ENCODE data around the gene DNAI4. TPM values are rescaled to one million over a fixed set of nuclear protein-coding genes. Genes with fewer than 3 reads are reported as not detected.

The DNAI4 gene
- total and polyA plus RNA-seq, 2 donors (not counting 3 experiments of a cell fraction or from before 2014, with no cell fraction given), result 0.51 to 3.3 TPM

- POLR2A ChIA-PET, result no interaction called here
- H4K20me1 ChIP-seq (replicated peaks; ENCODE audit: control insufficient read depth, extremely low read depth, insufficient read depth, low read length), result peaks cover 8% of the 10 kb centered on the region
- no peaks in the 10 kb centered on the region for H3K9me3 ChIP-seq (replicated peaks; ENCODE audit: control insufficient read depth, insufficient read depth, low read length)
- BruUV-seq (replicated peaks), result no TSS peak
- no peak overlapping the region for H3K4me3 ChIP-seq (replicated peaks in 1 of 3; ENCODE audit: insufficient read depth in 1 of 3, low read depth in 1 of 3, low read length in 3 of 3)
- TF ChIP-seq FOS (IDR thresholded peaks at IDR 0.05; ENCODE audit: borderline replicate concordance, insufficient read depth, low read length) (peak; percentile 31), POLR2A (IDR thresholded peaks at IDR 0.05; ENCODE audit: low read depth, low read length) (no peak)
- FAIRE-seq (no peak), DNase-seq (ENCODE audit: low read depth, low spot score) (no peak)
- peaks cover 60% of the 10 kb centered on the region for H3K79me2 ChIP-seq (ENCODE audit: control insufficient read depth, insufficient read depth, low read length)
- dilution Hi-C loops (cut with MboI; ENCODE audit: extremely low pct_ligation_motif_present, low sequenced_read_pairs), result no loop called here
- intact Hi-C loops (cut with micrococcal nuclease), result loop anchor here (1.0 kb wide), 1 partner anchor 13 kb away; no protein-coding TSS in a partner anchor
- H3K4me1 ChIP-seq (ENCODE audit: control insufficient read depth, extremely low read depth, insufficient read depth, low read length), result peaks cover 22% of the 10 kb centered on the region
- no peak overlapping the region for H3K4me2 ChIP-seq (ENCODE audit: insufficient read depth, low read length)
- H3K36me3 ChIP-seq (ENCODE audit: control insufficient read depth in 2 of 2, extremely low read depth in 1 of 2, insufficient read depth in 2 of 2, low read length in 2 of 2), result peaks cover 6 to 16% of the 10 kb centered on the region in 2 experiments
- no peaks in the 10 kb centered on the region for H3K27me3 ChIP-seq (ENCODE audit: control insufficient read depth in 2 of 2, insufficient read depth in 2 of 2, low read length in 2 of 2)
- CTCF ChIA-PET, result interaction anchor here (1.2 kb wide), 1 partner anchor 26 kb away, joined by 3 read pairs; no protein-coding TSS in a partner anchor
- no peak overlapping the region for H3K27ac ChIP-seq (ENCODE audit: insufficient read depth, low read depth, low read length)
- H3K9me1 ChIP-seq (replicated peaks; ENCODE audit: control insufficient read depth, extremely low read depth, insufficient read depth, low read length), result no peaks in the 10 kb centered on the region
- no peak overlapping the region for H3K9ac ChIP-seq (replicated peaks; ENCODE audit: extremely low read depth, insufficient read depth, low read length)
- no peak overlapping the region for H2AFZ ChIP-seq (ENCODE audit: low read depth, low read length)
These were observed 26.9 kb upstream of the DNAI4 start for GRCh38 chr1:66951513-66951912.

GRCh38 chr1:66947267-66947666 is 22.6 kb upstream of the DNAI4 start:
- FAIRE-seq (no peak), DNase-seq (ENCODE audit: low read depth, low spot score) (peak; percentile 37)
- intact Hi-C loops (cut with micrococcal nuclease) (no loop called here), dilution Hi-C loops (cut with MboI; ENCODE audit: extremely low pct_ligation_motif_present, low sequenced_read_pairs) (no loop called here)
- Histone ChIP-seq H2AFZ (ENCODE audit: low read depth, low read length) (no peak overlapping the region), H3K9ac (replicated peaks; ENCODE audit: extremely low read depth, insufficient read depth, low read length) (no peak overlapping the region), H3K4me2 (ENCODE audit: insufficient read depth, low read length) (peak overlapping the region; percentile 8), H3K4me1 (ENCODE audit: control insufficient read depth, extremely low read depth, insufficient read depth, low read length) (peaks cover 37% of the 10 kb centered on the region), H3K36me3 (ENCODE audit: control insufficient read depth in 2 of 2, extremely low read depth in 1 of 2, insufficient read depth in 2 of 2, low read length in 2 of 2) (peaks cover 6 to 8% of the 10 kb centered on the region in 2 experiments), H3K9me3 (replicated peaks; ENCODE audit: control insufficient read depth, insufficient read depth, low read length) (no peaks in the 10 kb centered on the region), H4K20me1 (replicated peaks; ENCODE audit: control insufficient read depth, extremely low read depth, insufficient read depth, low read length) (peaks cover 5% of the 10 kb centered on the region), H3K79me2 (ENCODE audit: control insufficient read depth, insufficient read depth, low read length) (peaks cover 56% of the 10 kb centered on the region), H3K27me3 (ENCODE audit: control insufficient read depth in 2 of 2, insufficient read depth in 2 of 2, low read length in 2 of 2) (no peaks in the 10 kb centered on the region), H3K4me3 (replicated peaks in 1 of 3; ENCODE audit: insufficient read depth in 1 of 3, low read depth in 1 of 3, low read length in 3 of 3) (no peak overlapping the region), H3K27ac (ENCODE audit: insufficient read depth, low read depth, low read length) (no peak overlapping the region), H3K9me1 (replicated peaks; ENCODE audit: control insufficient read depth, extremely low read depth, insufficient read depth, low read length) (no peaks in the 10 kb centered on the region)
- no TSS peak for BruUV-seq (replicated peaks)
- CTCF ChIA-PET, result no interaction called here
- no peak for TF ChIP-seq POLR2A (IDR thresholded peaks at IDR 0.05; ENCODE audit: low read depth, low read length)
- no peak for TF ChIP-seq MYC (IDR thresholded peaks at IDR 0.05; ENCODE audit: low read depth, low read length)
- peak; percentile 37 for TF ChIP-seq FOS (IDR thresholded peaks at IDR 0.05; ENCODE audit: borderline replicate concordance, insufficient read depth, low read length)
- POLR2A ChIA-PET, result interaction anchor here (0.8 kb wide), 1 partner anchor 22 kb away, joined by 3 read pairs; the partner anchor contains the start of gene MIER1

Measured in endothelial cell of umbilical vein (primary cell).